GM12872 (cell line): ENCODE measurements around the gene ZNF407.

ENCODE experiments used
- TF ChIP-seq, protein P1 (sequence below): IDR thresholded peaks from 3 replicates; pipeline ENCODE4 v1.5.1; 2011; ENCODE audit warnings: low read depth, mild to moderate bottlenecking, low read length, moderate library complexity; ENCODE audit not compliant: insufficient read depth

The ZNF407 gene

DNA sequence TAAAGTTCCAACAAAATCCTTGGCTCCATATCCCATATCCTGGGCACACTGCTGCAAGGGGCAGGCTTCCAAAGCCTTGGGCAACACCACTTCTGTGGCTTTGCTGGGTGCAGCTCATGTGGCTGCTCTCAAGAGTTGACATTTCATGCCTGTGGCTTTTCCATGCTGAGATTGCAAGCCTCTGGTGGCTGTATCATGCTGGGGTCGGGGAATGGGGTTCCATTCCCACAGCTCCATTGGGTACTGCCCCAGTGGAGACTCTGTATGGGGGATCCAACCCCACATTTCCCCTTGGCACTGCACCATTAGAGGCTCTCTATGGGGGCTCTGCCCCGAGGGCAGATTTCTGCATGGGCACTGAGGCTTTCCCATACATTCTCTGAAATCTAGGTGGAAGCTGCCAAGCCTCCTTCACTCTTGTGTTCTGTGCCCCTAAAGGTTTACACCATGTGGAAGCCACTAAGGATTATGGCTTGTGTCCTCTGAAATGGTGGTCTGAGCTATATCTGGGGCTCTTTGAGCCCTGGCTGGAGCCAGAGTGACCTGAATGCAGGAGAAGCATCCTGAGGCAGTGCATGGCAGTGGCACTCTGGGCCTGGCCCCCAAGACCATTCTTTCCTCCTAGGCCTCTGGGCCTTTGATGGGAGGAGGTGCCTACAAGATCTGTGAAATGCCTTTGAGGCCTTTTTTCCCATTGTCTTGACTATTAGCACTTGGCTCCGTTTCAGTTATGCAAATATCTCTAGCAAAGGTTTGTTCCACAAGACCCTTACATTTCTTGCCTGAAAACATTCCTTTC lies 503.4 kb downstream of the ZNF407 start:
- TF ChIP-seq, protein P1, sequence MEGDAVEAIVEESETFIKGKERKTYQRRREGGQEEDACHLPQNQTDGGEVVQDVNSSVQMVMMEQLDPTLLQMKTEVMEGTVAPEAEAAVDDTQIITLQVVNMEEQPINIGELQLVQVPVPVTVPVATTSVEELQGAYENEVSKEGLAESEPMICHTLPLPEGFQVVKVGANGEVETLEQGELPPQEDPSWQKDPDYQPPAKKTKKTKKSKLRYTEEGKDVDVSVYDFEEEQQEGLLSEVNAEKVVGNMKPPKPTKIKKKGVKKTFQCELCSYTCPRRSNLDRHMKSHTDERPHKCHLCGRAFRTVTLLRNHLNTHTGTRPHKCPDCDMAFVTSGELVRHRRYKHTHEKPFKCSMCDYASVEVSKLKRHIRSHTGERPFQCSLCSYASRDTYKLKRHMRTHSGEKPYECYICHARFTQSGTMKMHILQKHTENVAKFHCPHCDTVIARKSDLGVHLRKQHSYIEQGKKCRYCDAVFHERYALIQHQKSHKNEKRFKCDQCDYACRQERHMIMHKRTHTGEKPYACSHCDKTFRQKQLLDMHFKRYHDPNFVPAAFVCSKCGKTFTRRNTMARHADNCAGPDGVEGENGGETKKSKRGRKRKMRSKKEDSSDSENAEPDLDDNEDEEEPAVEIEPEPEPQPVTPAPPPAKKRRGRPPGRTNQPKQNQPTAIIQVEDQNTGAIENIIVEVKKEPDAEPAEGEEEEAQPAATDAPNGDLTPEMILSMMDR, result no peak

DNA sequence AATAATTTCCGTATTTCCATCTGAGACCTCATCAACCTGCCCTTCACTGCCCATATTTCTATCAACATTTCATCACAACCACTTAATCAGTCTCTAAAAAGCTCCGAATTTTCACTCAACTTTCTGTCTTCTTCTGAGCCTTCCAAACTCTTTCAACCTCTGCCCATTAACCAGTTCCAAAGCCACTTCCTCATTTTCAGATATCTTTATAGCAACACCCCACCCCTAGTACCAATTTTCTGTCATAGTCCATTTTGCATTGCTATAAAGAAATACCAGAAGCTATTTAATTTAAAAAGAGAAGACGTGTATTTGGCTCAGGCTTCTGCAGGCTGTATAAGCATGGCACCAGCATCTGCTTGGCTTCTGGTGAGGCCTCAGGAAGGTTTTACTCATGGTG lies 504.2 kb downstream of the ZNF407 start:
- TF ChIP-seq, protein P1, result no peak

DNA sequence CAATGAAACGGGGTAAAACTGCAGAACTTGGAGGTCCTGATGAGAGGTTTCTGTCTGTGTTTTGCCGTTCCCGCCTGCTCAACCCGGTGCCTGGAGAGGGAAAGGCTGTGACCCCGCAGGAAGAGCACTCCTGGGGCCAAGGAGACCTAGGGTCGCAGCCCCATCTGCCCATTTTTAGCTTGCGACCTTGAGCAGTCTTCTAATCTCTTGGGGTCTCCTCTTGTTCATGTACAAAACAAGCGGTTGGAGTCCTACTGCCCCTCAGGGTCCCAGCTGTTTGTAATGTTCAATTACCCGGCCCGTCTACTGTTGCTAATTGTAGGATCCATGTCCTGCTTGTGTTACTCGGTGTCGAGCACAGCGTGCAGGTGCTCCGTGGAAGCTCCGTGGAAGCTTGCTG lies 506.8 kb downstream of the ZNF407 start:
- TF ChIP-seq, protein P1, result no peak

DNA sequence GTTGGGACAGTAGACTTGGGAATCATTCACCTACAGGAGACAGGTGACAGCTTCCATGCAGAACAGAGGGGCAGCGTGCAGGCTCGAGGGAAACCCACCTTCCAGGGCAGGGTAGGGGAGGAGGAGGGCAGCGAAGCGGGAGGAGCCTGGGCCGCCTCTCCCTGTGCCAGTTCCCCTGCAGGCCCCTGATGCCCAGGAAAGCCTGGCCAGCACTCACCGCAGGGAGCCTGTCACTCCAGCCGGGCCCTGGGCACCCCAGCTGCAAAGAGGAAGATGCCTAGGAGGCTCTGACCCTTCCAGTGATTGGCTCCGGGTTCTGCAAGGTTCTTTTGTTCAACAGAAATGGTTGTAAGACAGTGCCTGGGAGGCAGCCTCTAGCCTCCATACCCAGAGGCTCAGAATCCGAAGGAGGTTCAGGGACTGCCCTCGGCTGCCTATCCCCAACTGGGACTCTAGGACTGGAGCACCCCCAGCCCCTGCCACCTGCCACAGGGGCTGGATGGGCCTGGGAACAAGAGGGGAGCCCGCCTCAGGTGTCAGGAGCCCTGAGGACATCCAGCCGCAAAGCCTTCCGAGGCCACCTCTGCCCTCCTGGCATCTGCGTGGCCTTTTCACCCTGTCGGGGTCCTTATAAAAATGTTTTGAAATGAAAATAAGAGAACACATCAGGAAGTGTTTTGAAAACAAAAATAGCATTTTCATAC lies 508.0 kb downstream of the ZNF407 start:
- TF ChIP-seq, protein P1, result no peak

DNA sequence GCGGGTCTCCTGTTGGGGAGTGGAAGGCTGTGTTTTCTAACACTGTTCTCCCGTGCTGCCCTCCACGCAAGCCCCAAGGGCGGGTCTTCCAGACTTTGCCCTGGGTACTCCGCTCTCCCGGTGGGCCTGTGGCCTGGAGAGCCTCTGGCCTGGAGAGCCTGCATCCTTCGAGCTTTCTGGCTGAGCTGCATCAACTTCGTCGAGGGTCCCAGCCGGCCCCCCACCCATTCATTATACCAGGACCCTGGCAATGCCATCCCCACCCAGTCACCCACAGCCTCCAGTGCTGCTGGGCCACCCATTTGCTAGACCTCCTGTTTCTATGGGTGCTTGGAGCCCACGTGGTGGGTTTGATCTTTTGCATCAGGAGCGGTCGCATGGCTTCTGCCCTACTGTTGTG lies 509.1 kb downstream of the ZNF407 start:
- TF ChIP-seq, protein P1, result no peak

DNA sequence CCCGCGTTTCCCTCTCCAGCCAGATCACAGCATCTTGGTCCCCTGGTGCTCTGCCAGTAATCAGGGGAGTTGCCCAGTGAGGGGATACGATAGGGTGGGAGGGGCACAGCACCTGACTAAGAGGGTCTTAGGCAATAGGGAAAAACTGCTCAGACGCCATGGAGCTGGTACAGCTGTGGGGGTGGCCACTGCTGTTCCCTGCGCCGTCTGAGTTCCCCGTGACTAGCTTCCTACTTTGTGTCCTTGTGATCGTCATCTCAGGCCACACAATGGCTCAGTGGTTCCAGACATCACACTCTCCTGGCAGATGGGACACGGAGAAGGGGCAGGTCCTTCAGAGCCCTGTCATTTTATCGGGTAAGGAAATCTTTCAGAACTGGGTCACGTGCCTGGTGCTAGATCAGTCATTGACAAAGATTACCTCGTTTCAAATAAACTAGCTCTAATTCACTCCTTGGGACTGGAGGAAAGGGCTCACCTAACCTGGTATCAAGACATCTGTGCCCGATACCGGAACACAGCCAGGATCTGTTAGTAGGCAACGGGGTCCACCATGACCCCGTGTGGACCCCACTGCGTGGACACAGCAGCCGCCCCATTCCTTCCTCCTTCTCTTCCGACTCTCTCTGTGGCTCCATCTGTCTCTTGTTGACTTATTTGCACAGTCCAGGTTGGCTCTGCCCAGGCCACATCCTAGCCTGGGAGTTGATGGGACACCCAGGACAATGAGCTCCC lies 509.7 kb downstream of the ZNF407 start:
- TF ChIP-seq, protein P1, result no peak

DNA sequence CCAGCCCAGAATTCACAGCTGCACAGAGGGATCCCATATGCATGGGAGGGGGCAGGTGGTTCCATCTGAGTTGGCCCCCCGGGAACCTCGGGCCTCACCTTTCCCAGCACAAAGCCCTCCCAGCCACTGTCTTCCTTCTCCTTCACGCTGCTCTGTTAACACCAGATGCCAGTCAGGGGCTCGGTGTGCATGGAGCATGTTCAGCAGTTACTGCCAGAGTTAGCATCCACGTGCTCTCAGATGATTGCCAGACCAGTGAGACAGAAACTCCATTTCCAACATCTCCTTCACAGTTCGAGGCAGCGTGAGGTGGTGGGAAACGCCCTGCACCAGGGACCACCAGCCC lies 510.2 kb downstream of the ZNF407 start:
- TF ChIP-seq, protein P1, result no peak
